Germinal center (tissue), 1 donor: ENCODE measurements around the gene MSI1.

ENCODE experiments used
- DNase-seq: peaks from one replicate; pipeline ENCODE4 v3.0.0; 2012; ENCODE audit warnings: mixed read lengths, low spot score

MSI1 gene

GRCh38 chr12:120368789-120369602 lies at the start of gene MSI1:
TSS of gene MSI1 (minus strand) at chr12:120369164. CDS start at chr12:120369091, 73 bp downstream.
- no peak for DNase-seq

DNA sequence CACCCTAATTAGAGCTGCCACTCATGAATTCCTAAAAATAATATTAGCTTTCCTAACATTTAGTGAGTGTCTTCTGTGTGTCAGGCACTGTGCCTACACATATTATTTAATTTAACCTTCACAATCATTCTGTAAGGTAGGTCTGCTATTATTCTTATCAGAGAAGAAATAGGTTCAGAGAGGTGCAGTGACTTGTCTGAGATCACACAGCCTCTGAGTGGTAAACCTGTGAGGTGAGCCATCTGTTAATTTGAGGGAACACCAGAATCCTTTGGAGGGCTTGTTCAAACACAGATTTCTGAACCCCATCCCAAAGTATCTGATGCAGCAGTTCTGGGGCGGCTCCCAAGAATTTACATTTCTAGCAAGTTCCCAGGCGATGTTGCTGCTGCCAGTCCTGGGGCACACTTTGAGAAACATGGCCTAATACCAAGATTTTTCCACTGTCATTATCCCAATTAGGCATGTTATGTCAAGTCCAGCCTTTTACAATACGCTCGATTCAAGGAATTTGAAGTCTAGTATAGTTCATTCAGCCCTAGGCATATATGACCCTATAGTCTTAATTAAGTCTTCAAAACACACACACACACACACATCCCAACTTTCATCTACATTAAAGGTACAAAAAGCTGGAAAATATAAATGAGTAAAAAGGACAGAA lies 49.1 kb upstream of the MSI1 start:
- no peak for DNase-seq

- DNase-seq, result no peak
Observed at GRCh38 chr12:120416490-120417216, 47.7 kb upstream of the MSI1 start.

DNA sequence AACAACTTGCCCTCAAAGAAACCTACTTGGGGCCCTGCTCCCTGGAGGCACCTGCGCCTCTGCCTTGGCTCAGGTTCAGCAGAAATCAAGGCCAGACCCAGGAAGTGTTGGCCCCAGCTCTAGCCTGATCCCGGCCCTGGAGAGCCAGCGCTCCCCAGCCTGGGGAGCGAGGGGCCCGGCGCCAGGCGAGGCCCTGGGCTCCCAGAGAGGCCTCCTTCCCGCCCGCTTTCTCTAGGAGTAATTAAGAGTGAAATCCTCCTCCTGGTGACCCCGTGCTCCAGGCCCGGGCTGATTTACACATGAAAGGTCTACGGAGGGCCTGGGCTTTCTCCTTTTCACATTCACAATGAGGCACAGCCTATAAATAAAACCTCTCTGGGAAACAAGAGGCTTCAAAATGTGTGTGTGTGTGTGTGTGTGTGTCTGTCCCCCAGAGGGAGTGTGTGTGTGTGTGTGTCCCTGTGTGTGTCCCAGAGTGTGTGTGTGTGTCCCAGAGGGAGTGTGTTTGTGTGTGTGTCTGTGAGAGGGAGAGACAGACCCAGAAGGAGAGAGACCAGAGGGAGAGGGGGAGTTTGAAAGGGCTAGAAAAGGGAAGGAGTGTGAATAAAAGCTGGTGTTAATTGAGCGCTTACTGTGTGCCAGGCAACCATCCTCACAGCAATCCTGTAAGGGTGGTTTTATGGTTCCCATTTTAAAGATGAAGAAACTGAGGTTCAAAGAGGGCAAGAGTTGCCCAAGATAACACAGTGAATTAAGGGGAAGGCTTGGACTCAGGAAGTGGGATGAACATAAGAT lies 45.1 kb upstream of the MSI1 start:
- DNase-seq, result no peak

GRCh38 chr12:120412421-120412820 lies 43.5 kb upstream of the MSI1 start:
- no peak for DNase-seq

GRCh38 chr12:120408771-120409170 lies 39.8 kb upstream of the MSI1 start:
- DNase-seq, result no peak

GRCh38 chr12:120406553-120406952 lies 37.6 kb upstream of the MSI1 start:
- no peak for DNase-seq

DNA sequence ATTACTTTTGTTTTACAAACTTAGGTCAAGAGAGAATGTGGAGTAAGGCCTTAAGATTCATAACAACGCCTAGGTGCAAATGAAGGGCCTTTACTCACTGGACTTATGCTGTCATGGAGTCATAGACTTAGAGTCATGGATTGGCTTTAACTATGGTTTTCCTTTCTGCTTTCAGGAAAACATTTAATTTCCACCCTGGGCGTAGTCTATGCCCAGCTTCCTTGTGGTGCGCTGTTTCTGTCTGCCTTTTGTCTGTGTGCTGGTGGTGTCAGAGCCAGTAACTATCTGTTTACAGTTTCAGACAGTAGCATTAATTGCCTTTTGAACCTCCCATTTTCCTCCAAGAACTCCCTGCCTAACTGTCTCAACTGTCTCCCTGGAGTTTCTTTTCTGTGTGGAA lies 37.1 kb upstream of the MSI1 start:
- no peak for DNase-seq

DNA sequence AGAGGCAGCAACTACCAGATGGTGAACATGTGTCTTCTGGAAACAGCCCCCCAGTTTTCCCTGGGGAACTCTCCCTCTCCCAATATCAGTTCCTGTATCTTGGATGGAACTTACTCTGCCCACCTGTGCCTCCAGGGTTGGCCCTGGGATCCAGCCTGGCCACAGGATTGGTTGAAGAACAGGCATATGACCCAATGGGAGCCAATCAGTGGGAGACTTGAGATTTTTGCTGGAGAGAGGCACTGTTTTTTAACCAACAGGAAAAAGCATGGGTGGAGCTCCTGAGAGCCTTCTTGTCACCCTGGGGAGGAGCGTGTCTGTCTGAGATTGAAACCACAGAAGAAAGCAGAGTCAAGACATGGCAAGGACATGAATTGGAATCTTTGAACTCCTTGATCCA lies 35.3 kb upstream of the MSI1 start:
- no peak for DNase-seq

GRCh38 chr12:120403869-120404268 lies 34.9 kb upstream of the MSI1 start:
- DNase-seq, result no peak

DNA sequence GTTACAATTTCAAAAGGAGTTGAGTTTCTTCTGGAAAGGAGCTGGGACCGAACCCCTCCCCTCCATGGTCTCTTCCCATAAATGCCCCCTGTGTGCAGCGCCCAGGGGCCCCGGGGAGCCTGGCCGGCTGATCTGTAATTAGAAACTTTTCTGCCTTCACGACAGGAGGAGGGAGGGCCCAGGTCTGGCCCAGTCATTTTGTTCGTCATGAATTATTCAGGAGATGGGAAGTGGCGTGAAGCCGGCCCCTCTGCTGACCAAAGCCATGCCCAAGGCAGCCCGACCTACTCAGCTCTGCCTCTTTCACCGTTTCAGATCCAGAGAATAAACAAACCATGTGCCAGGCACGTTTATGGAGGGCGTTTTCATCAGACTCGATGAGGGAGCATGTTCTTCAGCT lies 33.3 kb upstream of the MSI1 start:
- no peak for DNase-seq

DNA sequence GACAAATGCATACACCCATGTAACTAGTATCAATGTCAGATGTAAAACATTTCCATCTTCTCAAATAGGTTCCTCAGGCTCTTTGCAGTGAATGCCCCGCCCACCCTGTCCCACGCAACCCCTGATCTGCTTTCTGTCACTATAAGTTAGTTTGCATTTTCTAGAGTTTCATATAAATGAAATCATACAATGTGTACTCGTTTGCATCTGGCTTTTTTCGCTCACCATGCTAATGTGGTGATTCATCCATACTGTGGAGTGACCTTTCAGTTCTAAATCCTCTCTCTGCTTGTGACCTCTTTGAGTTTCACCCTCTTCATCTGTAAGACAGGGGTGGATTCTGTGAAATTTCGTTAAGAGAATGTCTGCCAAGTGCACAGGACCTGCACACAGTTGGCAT lies 30.6 kb upstream of the MSI1 start:
- no peak for DNase-seq

- no peak for DNase-seq
Observed at GRCh38 chr12:120397824-120398540, 29.0 kb upstream of the MSI1 start.

- no peak for DNase-seq
Observed at GRCh38 chr12:120394483-120395367, 25.8 kb upstream of the MSI1 start.

GRCh38 chr12:120390540-120391120 lies 21.7 kb upstream of the MSI1 start:
- DNase-seq, result no peak

DNA sequence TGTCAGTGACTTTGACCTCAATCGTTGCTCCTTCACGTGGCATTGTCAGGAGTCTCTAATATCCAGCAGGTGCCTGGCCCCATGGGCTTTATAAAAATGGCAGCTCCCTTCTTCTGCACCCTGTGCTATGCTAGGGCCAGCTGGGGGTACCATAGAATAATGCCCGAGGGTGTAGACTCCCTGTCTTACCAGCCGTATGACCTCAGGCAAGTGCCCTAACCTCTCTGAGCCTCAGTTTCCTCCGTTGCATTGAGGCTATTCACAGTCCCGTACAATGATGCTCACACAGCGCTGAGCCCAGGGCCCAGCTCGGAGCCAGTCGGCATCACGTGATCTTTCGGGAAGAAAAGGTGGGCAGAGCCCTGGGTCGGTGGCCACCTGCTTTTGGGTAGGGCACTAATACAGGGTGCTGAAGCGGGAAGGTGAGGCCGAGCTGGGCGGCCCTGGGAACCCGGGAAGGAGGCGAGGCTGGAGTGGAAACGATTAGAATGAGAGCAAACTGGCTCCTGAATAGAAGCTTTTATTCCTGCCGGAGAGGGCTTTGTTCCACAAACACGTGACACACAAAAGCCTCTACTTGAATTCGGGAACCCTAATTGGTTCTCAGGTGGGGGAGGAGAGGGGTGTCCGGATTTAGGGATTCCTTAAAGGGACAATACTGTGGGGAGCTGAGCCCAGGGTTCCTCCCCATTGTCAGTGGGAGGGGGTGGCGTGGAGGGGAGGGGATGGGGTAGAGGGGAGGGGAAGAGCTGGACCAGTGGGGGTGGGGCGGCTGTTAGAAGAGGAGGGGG lies 19.9 kb upstream of the MSI1 start:
- no peak for DNase-seq

DNA sequence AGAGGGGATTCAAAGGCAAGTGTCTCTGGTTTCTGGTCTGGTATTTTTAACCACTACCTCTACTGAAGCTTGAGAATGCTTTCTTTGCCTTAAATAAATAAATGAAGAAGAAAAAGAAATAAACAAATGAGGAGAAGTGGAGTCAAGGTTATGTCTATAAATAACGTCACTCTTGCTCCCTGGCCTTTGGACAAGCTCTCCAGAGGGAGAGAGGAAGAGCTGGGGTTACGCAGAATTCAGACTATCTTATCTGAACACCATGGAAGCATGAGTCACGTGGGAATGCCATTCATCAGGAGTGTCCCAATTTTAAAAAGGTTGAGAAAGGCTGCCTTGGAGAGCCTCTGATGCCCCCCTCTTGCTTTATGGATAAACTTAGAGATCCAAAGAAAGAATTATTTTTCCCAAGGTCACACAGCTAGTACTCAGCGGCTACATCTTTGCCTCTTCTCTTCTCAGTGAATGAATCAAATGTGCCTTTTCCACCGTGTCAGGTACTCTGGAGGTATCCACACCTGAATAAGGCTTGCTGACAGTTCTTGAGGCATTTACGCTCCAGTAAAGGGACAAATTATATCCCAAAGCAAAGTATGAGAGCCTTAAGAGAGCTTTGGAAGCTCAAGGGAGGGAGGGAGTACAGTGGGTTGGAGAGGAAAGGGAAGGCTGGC lies 12.9 kb upstream of the MSI1 start:
- no peak for DNase-seq

DNA sequence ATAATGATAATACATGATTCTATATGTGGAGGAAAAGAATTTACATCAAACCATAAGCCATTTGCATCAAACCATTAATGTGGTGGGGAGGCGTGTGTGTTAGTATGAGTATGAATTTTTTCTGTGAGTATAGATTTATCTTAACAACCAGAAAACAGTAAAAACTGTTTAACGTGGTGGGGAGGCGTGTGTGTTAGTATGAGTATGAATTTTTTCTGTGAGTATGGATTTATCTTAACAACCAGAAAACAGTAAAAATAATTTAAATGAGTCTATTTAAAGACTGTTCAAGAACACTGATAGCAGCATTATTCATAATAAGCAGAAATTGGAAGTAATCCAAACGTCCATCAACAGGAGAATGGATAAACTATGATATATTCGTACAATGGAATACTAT lies 9.1 kb upstream of the MSI1 start:
- no peak for DNase-seq

DNA sequence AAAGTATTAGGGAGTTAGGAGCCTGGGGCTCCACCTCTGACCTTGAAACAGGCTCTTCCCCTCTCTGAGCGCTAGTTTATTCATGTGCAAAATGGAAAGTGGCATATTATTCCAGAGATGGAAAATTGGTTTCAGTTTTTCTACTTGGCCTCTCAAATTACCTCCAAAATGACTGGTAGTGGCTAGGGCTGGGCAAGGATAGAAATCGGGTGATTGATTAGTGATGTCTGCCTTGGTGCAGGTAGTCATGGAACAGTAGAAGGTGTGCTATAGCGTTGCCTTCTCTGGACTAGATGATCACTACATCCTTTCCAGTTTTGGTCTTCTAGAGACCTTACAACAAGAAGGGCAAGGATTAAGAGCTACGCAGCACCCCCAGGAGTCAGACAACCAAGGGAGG lies 8.6 kb upstream of the MSI1 start:
- DNase-seq, result no peak
